Gastrocnemius medialis (tissue), 4 donors: ENCODE data around the gene IER5. TPM values are rescaled to one million over a fixed set of nuclear protein-coding genes. Genes with fewer than 3 reads are reported as not detected.

Experiments
- ATAC-seq, 2 donors: fragments of 150-250 bp; one replicate each; pipeline ENCODE4 v1.9.1; 2016
- DNase-seq, 2 donors: peaks; one replicate each; pipeline ENCODE4 v3.0.0-alpha.2; 2019
- H3K27ac ChIP-seq, 4 donors: fragments of 200-600 bp; sonication (generic); 1 replicate in 1 of 4; 2 replicates in 3 of 4; pipeline ENCODE4 v1.5.1; 2016 to 2018; ENCODE audit warnings: mild to moderate bottlenecking in 2 of 4, moderate library complexity in 1 of 4
- H3K27me3 ChIP-seq, 3 donors: fragments of 200-600 bp; sonication (generic) in 2 of 3; 1 replicate in 1 of 3; 2 replicates in 2 of 3; pipeline versions ENCODE4 v1.5.1 to v1.6.0; 2016 to 2019; ENCODE audit warnings: mild to moderate bottlenecking in 1 of 3, moderate library complexity in 1 of 3
- H3K36me3 ChIP-seq, 2 donors: fragments of 200-600 bp; sonication (generic) in 1 of 2; one replicate each; pipeline ENCODE4 v1.5.1; 2017 to 2018
- H3K4me1 ChIP-seq, 2 donors: fragments of 200-600 bp; sonication (generic) in 1 of 2; one replicate each; pipeline ENCODE4 v1.5.1; 2016 to 2017; ENCODE audit warnings: mild to moderate bottlenecking in 2 of 2
- H3K4me3 ChIP-seq, 4 donors: fragments of 200-600 bp; sonication (generic) in 3 of 4; 1 replicate in 1 of 4; 2 replicates in 3 of 4; pipeline ENCODE4 v1.5.1; 2016 to 2019; ENCODE audit warnings: mild to moderate bottlenecking in 2 of 4
- H3K9me3 ChIP-seq, 3 donors: fragments of 200-600 bp; sonication (generic) in 2 of 3; 1 replicate in 1 of 3; 2 replicates in 2 of 3; pipeline ENCODE4 v1.5.1; 2016 to 2019
- POLR2A ChIP-seq, 2 donors: fragments of 450-650 bp; IDR thresholded peaks; one replicate each; pipeline ENCODE4 v1.6.1; 2017; ENCODE audit warnings: antibody characterized with exemption in 2 of 2, mild to moderate bottlenecking in 2 of 2, moderate library complexity in 2 of 2
- in situ Hi-C, 4 donors: fragments of 200-750 bp; cut with MboI; loops; one replicate each; pipeline versions ENCODE4 v1.15.0 to v1.8.0; 2017; ENCODE audit warnings: low sequenced_read_pairs in 4 of 4
- intact Hi-C: fragments of 100-400 bp; cut with DNase I; formaldehyde crosslinking; loops from one replicate; pipeline ENCODE4 v1.15.1; 2023; ENCODE audit warnings: low total_unique reads
- total RNA-seq, 4 donors: library from RNA; depleted of rRNA; stranded (reverse); fragments of >200 nt; gene quantifications; one replicate each; pipeline versions ENCODE4 v1.1.0 to v1.2.3, GENCODE V29; 2016
- TF ChIP-seq, protein P1 (sequence below), 5 experiments: fragments of 450-650 bp in 3 of 5; fragments of 200-600 bp in 2 of 5; sonication (generic) in 2 of 5; IDR thresholded peaks in 4 of 5; conservative IDR thresholded peaks in 1 of 5; 1 replicate in 4 of 5; 2 replicates in 1 of 5; pipeline ENCODE4 v1.5.1; 2016 to 2019; ENCODE audit warnings: antibody characterized with exemption in 5 of 5, mild to moderate bottlenecking in 3 of 5, moderate library complexity in 3 of 5

IER5 gene
- total RNA-seq, 4 donors from 2014 or later: 18.7 to 39.8 (median 26.1) TPM

DNA sequence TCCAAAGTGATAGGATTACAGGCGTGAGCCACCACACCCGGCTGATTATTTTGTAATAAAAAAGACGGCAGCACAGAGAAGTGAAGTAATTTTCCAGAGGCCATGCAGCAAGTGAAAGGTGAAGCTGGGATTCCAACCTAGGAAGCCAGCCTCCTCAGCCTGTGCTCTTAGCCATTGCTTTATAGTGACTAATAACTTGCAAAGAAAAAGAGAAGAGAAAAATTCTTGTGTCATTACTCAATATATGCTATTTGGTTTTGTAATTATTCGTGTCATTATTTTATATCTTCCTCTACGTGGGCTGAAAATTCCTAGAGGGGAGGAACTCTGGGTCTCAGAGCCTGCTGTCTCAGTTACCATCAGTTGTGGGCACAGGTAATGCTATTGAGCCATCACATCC lies 1.6 kb upstream of the IER5 start:
- intact Hi-C loops (loop anchor here (5.0 kb wide), 3 partner anchors 65 to 205 kb away; partner anchors contain the start of gene STX6), in situ Hi-C loops (loop anchor here in 3 of 4 donors (10.0 kb wide), 2 partner anchors 52 to 58 kb away; partner anchors contain the start of gene MR1 (in 1 of the 3))
- peak overlapping the region; percentile 89 to 97 (median 96) for H3K27ac ChIP-seq
- no peak overlapping the region for H3K4me3 ChIP-seq
- no peak for ATAC-seq
- DNase-seq: no peak
- H3K36me3 ChIP-seq: peaks cover 0 to 3% of the 10 kb centered on the region in 2 donors
- no peaks in the 10 kb centered on the region for H3K27me3 ChIP-seq
- TF ChIP-seq POLR2A (IDR thresholded peaks at IDR 0.05): peak in 1 of 2 donors; percentile 21
- TF ChIP-seq, protein P1, sequence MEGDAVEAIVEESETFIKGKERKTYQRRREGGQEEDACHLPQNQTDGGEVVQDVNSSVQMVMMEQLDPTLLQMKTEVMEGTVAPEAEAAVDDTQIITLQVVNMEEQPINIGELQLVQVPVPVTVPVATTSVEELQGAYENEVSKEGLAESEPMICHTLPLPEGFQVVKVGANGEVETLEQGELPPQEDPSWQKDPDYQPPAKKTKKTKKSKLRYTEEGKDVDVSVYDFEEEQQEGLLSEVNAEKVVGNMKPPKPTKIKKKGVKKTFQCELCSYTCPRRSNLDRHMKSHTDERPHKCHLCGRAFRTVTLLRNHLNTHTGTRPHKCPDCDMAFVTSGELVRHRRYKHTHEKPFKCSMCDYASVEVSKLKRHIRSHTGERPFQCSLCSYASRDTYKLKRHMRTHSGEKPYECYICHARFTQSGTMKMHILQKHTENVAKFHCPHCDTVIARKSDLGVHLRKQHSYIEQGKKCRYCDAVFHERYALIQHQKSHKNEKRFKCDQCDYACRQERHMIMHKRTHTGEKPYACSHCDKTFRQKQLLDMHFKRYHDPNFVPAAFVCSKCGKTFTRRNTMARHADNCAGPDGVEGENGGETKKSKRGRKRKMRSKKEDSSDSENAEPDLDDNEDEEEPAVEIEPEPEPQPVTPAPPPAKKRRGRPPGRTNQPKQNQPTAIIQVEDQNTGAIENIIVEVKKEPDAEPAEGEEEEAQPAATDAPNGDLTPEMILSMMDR (IDR thresholded peaks at IDR 0.05 in 4 of 5, conservative IDR thresholded peaks at IDR 0.05 in 1 of 5): no peak
- H3K9me3 ChIP-seq: no peaks in the 10 kb centered on the region
- peaks cover 14 to 25% of the 10 kb centered on the region in 2 donors for H3K4me1 ChIP-seq

DNA sequence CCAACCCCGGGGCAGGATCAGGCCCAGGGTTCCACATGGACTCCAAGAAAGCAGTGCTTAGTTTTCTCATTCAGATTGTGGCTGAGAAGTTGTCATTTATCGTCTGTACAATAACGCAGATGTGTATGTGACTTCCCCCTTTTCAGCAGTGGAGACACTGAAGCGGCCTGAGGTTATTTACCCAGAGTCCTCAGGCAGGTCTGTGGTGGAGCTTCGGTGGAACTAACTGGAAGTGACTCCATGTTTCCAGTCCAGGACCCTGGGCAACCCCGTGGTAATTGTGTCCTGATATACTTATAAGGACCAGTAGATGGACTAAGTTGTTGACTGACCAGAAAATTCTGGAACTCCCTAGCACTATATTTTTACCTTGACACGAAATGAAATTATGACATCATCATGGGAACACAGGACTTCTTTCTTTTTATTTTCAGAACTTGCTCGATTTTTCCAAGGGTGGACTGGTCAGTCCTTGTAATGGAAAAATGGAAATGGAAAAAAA lies 1.0 kb upstream of the IER5 start:
- Histone ChIP-seq H3K4me3 (peak overlapping the region in 2 of 4 donors; percentile 79 to 87), H3K27ac (peak overlapping the region; percentile 89 to 97 (median 96)), H3K36me3 (peaks cover 0 to 3% of the 10 kb centered on the region in 2 donors), H3K27me3 (no peaks in the 10 kb centered on the region), H3K4me1 (peaks cover 19 to 31% of the 10 kb centered on the region in 2 donors), H3K9me3 (no peaks in the 10 kb centered on the region)
- intact Hi-C loops: loop anchor here (5.0 kb wide), 3 partner anchors 65 to 205 kb away; partner anchors contain the start of gene STX6
- in situ Hi-C loops: loop anchor here in 3 of 4 donors (10.0 kb wide), 2 partner anchors 53 to 57 kb away; partner anchors contain the start of gene MR1 (in 1 of the 3)
- TF ChIP-seq, protein P1 (IDR thresholded peaks at IDR 0.05 in 4 of 5, conservative IDR thresholded peaks at IDR 0.05 in 1 of 5): peak in 1 of 5 experiments; percentile 14
- no peak for TF ChIP-seq POLR2A (IDR thresholded peaks at IDR 0.05)
- peak in 1 of 2 donors; percentile 38 for DNase-seq
- no peak for ATAC-seq

DNA sequence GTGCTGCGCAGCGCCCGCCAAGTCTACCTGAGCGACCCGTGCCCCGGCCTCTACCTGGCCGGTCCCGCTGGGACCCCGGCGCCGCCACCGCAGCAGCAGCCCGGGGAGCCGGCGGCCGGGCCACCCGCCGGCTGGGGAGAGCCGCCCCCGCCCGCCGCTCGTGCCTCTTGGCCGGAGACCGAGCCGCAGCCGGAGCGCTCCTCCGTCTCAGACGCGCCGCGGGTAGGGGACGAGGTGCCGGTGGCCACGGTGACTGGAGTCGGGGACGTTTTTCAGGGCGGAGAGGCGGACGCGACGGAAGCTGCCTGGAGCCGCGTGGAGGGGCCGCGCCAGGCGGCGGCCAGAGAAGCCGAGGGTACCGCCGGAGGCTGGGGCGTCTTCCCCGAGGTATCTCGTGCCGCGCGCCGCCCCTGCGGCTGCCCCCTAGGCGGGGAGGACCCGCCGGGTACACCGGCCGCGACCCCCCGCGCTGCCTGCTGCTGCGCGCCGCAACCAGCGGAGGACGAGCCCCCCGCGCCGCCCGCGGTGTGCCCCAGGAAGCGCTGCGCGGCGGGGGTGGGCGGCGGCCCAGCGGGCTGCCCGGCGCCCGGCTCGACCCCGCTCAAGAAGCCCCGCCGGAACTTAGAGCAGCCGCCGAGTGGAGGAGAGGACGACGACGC lies 646 bp downstream of the IER5 start:
- intact Hi-C loops (loop anchor here (1.0 to 5.0 kb wide), 4 partner anchors 23 to 207 kb away; partner anchors contain the start of gene STX6), in situ Hi-C loops (loop anchor here in 3 of 4 donors (10.0 kb wide), 2 partner anchors 54 to 56 kb away; partner anchors contain the start of gene MR1 (in 1 of the 3))
- peak overlapping the region; percentile 89 to 97 (median 96) for H3K27ac ChIP-seq
- no peaks in the 10 kb centered on the region for H3K27me3 ChIP-seq
- no peak for DNase-seq
- H3K4me3 ChIP-seq: peak overlapping the region; percentile 79 to 94 (median 87)
- peaks cover 18 to 39% of the 10 kb centered on the region in 2 donors for H3K4me1 ChIP-seq
- H3K9me3 ChIP-seq: no peaks in the 10 kb centered on the region
- H3K36me3 ChIP-seq: peaks cover 0 to 3% of the 10 kb centered on the region in 2 donors
- TF ChIP-seq, protein P1 (IDR thresholded peaks at IDR 0.05 in 4 of 5, conservative IDR thresholded peaks at IDR 0.05 in 1 of 5): peak in 1 of 5 experiments; percentile 3
- TF ChIP-seq POLR2A (IDR thresholded peaks at IDR 0.05): no peak
- peak; percentile 6 to 14 for ATAC-seq

DNA sequence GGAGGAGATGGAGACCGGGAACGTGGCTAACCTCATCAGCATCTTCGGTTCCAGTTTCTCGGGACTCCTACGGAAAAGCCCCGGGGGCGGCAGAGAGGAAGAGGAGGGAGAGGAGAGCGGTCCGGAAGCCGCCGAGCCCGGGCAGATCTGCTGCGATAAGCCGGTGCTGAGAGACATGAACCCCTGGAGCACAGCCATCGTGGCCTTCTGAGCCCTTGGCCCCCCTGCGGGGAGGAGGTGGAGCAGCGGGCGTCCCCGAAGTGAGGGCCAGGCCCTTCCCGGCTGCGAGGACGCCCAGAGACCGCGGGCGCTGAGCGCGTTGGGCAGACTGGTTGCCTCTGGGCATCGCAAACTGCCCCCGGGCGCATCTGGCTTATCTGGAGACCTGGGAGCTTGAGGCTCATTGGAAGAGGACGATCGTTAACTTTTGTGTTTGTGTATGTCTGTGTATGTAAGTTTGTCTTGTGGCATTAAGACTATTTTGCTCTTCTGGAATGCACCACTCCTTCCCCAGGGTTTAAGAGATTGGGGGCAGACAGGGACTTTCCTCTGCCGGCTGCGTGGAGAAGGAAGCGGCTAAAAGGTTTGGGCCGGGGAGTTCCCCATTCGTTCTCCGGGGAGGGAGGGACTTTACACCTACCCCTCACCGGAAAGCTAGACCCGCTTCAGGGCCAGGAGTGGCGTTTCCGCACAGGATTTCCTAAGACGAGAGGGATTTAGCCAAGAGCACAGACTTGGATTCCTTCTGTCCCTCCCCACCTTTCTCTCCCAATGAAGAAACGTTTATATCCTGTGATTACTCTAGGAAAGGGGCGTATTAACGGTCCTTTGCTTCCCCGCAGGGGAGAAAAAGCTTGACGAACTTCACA lies 1.4 kb downstream of the IER5 start:
- peaks cover 26 to 47% of the 10 kb centered on the region in 2 donors for H3K4me1 ChIP-seq
- peak overlapping the region; percentile 89 to 97 (median 96) for H3K27ac ChIP-seq
- peak overlapping the region; percentile 79 to 94 (median 87) for H3K4me3 ChIP-seq
- ATAC-seq (peak; percentile 43 to 57), DNase-seq (peak; percentile 75 to 82)
- TF ChIP-seq POLR2A (IDR thresholded peaks at IDR 0.05): peak; percentile 54 to 77
- TF ChIP-seq, protein P1 (IDR thresholded peaks at IDR 0.05 in 4 of 5, conservative IDR thresholded peaks at IDR 0.05 in 1 of 5): peak in 1 of 5 experiments; percentile 24
- no peaks in the 10 kb centered on the region for H3K27me3 ChIP-seq
- intact Hi-C loops (loop anchor here (1.0 to 5.0 kb wide), 4 partner anchors 22 to 208 kb away; partner anchors contain the start of gene STX6), in situ Hi-C loops (loop anchor here in 3 of 4 donors (10.0 kb wide), 2 partner anchors 55 kb away; partner anchors contain the start of gene MR1 (in 1 of the 3))
- H3K9me3 ChIP-seq: no peaks in the 10 kb centered on the region
- peaks cover 0 to 3% of the 10 kb centered on the region in 2 donors for H3K36me3 ChIP-seq
